Measurements from ENCODE around the gene GNB3.
A peak's percentile ranks its signal among the peaks of the same experiment; 100 is the strongest.

GNB3 gene

DNA sequence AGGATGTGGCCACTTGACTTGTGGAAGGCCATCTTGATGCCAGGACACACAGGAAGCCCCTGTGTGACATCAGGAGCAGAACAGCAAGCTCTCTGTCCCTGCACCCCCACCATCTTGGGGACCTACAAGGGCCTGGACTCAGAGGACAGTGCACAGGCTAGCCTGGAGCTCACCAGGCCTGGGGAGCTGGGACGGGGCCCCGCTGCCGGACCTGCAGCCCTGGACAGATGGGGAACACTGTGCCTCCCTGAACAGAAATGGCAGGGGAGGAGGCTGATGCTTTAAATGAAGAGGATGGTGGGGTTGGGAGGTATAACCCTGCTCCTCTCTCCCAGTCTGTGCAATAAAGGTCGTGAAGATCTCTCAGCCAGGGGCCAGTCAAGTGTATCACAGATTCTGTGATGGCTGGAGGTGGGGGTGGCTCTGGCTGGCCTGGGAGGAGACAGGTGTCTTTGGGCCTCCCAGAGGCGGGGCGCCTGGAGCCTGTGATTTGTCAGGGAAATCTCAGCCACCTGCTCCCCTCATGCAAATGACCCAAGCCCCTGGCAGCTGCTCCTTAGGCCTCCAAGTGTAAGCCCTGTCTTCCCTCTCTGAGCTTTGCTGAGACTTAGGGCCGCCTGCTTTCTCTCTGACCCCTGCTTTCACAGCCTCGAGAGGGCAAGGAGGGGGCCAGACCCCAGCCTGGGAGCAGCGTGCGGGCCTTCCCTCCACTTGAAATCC lies 1.1 kb upstream of the GNB3 start:
- DNase-seq: peak; percentile 77

DNA sequence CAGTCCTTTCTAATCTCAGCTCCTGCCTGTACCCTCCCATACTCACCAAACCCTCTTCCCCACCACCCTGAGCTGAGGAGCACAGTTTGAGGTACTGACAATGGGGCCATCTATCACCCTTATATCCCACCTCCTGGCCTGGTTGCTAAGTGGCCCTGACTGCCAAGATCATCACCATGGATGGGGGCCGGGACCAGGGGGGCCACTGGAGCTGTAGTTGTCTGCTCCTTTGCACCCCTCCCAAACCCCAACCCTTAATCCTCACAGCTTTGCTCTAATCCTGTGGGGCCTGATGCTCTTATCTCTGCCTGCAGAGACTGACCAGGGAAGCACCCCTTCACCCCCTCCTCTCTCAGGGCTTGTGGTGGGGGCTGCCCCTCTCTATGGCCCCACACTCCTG lies 395 bp upstream of the GNB3 start:
- DNase-seq: no peak

- DNase-seq: no peak
Observed at GRCh38 chr12:6842075-6842474, 1.4 kb downstream of the GNB3 start.

GRCh38 chr12:6843118-6843902 lies 2.6 kb downstream of the GNB3 start:
- no peak for DNase-seq

- DNase-seq: no peak
Observed at GRCh38 chr12:6845395-6845794, 4.7 kb downstream of the GNB3 start.

- no peak for DNase-seq
Observed at GRCh38 chr12:6846316-6846869, 5.7 kb downstream of the GNB3 start.

DNA sequence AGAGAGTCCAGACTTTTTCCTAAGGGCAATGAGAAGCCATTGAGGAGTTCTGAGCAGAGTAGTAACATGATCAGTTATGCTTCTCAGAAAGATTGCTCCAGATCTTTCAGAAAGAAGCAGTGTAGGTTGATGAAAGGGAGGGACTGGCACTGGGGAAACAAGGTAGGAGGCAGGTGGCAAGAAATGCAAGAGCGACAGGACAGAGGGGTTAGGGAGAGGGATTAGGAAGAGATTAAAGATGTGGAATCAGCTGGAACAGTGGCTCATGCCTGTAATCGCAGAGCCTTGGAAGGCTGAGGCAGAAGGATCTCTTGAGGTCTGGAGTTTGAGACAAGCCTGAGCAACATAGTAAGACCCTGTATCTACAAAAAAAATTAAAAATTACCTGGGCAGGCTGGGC lies 7.0 kb downstream of the GNB3 start:
- no peak for DNase-seq

DNA sequence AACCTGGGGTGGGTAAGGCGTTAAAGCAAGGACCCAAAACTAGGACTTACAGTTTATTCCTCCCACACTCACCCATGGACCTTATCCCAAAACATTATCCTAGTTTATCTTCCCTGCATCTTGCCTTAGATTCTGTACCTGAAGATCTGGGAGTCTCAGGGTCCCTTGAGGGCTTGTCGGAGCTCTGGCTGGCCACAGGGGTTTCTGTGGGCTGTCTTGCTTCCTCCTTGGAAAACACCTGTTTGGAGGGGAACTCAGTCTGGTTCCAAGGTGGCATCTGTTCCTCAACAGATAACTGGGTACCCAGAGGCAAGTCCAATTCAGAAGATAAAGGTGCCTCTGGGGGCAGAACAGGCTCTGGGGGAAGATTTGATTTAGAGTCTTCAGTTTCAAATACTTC lies 8.7 kb downstream of the GNB3 start:
- DNase-seq: no peak

DNA sequence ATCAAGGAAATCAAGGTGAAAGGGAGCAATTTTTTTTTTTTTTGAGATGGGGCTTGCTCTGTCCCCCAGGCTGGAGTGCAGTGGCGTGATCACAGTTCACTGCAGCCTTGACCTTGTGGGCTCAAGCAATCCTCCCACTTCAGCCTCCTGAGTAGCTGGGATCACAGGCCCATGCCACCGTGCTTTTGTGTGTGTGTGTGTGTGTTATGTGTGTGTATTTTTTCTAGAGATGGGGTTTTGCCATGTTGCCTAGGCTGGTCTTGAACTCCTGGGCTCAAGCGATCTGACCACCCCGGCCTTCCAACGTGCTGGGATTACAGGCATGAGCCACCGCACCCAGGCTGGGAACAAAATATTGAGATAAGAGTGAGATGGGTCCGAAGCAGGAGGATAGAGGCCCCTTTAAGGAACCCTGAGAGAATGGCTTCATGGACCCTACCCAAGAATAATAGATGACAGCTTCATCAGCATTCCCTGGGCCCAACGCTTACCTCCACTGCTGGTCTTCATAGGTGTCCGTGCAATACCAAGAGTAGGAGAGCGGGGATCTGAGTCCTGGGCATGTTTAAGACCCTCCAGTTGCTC lies 9.3 kb downstream of the GNB3 start:
- no peak for DNase-seq

- no peak for DNase-seq
Observed at GRCh38 chr12:6850796-6851152, 10.0 kb downstream of the GNB3 start.

- peak; percentile 100 for DNase-seq
Observed at GRCh38 chr12:6851153-6851920, 10.6 kb downstream of the GNB3 start, which contains the start of gene CDCA3. CDCA3 (minus strand) TSS chr12:6851286; CDS start chr12:6850952, 334 bp downstream.

DNA sequence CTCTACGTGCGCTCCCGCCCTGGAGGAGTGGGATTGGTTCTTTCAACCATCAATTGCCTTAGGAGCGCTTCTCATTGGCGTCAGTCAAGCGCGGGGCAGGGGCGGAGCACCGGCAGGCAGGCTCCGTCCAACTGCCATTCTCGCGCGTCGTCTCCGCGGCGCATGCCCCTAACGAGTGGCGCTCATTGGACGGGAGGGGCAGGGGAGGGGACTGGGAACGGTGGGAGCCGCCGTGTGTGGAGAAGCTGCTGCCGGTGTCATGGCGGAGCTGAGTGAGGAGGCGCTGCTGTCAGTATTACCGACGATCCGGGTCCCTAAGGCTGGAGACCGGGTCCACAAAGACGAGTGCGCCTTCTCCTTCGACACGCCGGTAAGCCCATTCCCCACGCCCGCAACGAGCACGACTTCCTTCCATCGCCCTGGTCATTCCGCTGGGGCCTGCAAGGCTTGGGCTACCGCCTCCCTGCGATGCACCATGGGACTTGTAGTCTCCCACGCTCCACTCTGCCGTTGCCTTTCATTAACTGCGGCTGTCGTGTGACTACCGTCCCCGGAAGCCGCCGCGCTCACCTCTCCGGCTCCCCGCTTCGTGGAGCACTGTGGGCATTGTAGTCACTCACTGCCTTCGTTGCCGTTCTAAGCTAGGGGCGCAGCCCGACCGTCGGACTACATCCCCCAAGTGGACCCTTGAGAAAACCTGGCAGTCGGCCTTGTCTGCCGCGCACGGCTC lies 11.4 kb downstream of the GNB3 start, which contains the start of gene USP5:
TSS of gene USP5 (plus strand) at position 230 of the 730 bp plus-strand sequence. CDS start at position 260, 30 bp downstream.
- DNase-seq: peak; percentile 100

GRCh38 chr12:6852651-6853354 lies 12.1 kb downstream of the GNB3 start:
- DNase-seq: peak; percentile 68

DNA sequence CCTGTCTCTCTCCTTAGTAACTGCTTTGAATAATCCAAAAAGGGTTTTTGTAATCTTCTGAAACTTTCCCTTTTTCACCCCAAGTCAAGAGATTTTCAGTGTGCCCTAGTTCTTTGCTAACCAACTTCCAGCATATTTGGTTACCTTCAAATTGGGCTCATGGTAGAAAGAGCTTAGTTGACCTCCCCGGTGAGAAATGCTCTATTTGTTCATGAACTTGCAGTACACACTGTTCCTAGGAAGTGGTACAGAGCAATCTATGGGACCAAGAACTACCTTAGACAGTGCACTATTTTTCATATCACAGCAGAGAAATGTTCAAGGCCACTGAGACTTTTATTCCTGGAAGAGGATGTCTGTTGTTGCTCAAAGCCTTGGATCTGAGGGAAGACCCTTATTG lies 12.9 kb downstream of the GNB3 start:
- no peak for DNase-seq

- DNase-seq: no peak
Observed at GRCh38 chr12:6854036-6854435, 13.3 kb downstream of the GNB3 start.

DNA sequence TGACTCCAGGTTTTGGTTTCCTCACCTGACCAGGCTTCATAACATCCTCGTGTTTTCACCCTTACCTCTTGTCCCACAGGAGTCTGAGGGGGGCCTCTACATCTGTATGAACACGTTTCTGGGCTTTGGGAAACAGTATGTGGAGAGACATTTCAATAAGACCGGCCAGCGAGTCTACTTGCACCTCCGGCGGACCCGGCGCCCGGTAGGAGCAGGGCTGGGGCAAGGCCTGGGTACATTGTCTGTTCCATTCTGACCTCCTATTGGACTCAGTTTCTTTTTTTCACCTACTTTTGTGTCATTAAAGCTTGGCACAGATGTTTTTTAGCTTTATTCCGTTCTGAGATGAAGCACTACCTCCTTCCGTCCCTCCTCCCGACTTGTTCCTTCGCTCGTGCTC lies 14.6 kb downstream of the GNB3 start:
- DNase-seq: no peak

- no peak for DNase-seq
Observed at GRCh38 chr12:6858799-6859198, 18.1 kb downstream of the GNB3 start.

- no peak for DNase-seq
Observed at GRCh38 chr12:6860116-6860515, 19.4 kb downstream of the GNB3 start.

DNA sequence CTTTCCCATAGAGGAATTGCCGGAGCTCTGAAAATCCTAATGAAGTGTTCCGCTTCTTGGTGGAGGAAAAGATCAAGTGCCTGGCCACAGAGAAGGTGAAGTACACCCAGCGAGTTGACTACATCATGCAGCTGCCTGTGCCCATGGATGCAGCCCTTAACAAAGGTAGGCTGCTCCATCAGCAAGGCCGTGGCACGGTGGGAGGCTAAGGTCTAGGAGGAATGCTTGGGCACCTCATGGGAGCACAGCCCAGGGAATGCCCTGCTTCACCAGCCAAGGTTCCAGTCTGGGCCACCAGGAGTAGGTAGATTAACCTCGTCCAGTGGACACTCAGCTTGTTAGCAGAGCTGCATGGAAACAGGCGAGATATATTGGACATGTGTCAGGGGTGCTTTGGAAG lies 20.2 kb downstream of the GNB3 start:
- DNase-seq: no peak

DNA sequence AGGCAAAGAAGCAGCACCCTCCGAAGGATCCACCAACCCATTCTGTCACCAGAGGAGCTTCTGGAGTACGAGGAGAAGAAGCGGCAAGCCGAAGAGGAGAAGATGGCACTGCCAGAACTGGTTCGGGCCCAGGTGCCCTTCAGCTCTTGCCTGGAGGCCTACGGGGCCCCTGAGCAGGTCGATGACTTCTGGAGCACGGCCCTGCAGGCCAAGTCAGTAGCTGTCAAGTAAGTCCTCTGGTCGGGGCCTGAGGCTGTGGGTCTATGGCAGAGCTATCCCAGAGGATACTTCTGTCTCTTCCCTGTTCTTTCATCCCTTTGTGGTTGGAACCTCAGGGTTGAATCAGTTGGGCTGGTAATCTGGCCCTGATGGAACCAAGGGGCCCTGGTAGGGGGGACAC lies 20.7 kb downstream of the GNB3 start:
- no peak for DNase-seq

DNA sequence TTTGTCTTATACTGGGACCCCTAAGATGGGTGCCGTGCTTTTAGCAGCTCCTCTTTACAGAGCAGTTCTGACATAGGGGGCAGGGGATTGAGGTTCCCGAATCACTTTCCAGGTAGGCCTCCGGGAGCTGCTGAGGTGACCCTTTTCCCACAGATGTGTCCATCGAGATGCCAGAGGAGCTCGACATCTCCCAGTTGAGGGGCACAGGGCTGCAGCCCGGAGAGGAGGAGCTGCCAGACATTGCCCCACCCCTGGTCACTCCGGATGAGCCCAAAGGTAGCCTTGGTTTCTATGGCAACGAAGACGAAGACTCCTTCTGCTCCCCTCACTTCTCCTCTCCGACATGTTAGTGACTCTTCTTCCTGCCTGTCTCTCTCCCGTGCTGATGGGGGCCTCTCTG lies 22.3 kb downstream of the GNB3 start:
- no peak for DNase-seq

All from NCI-H146 (cell line).